ENCODE results near the gene ITPRID2.
A peak's percentile ranks its signal among the peaks of the same experiment; 100 is the strongest.

ITPRID2 gene

GRCh38 chr2:181971032-181971431, 79.5 kb downstream of the ITPRID2 start:
- DNase-seq (ENCODE audit: extremely low spot score) = no peak
- ChIA-PET CTCF (interaction anchor here (0.7 kb wide), 1 partner anchor 16 kb away, joined by 4 read pairs; no protein-coding TSS in a partner anchor), POLR2A (interaction anchor here (0.6 kb wide), 1 partner anchor 88 kb away, joined by 3 read pairs; no protein-coding TSS in a partner anchor)
- TF ChIP-seq TARDBP (IDR thresholded peaks at IDR 0.05) = no peak

GRCh38 chr2:181972431-181973170, 81.1 kb downstream of the ITPRID2 start:
- no peak for DNase-seq (ENCODE audit: extremely low spot score)

GRCh38 chr2:181973171-181973783, 81.7 kb downstream of the ITPRID2 start:
- CTCF ChIA-PET = interaction anchor here (0.9 to 1.0 kb wide), 2 partner anchors 18 to 20 kb away, joined by 3 read pairs; no protein-coding TSS in a partner anchor
- POLR2A ChIA-PET = no interaction called here
- DNase-seq (ENCODE audit: extremely low spot score) = no peak

More at GRCh38 chr2:181972431-181973170, 81.1 kb downstream of the ITPRID2 start:
- no peak for TF ChIP-seq FOXM1 (IDR thresholded peaks at IDR 0.05; ENCODE audit: borderline replicate concordance)
- TF ChIP-seq ZNF384 (IDR thresholded peaks at IDR 0.05) = no peak
- no peak for TF ChIP-seq SP1 (IDR thresholded peaks at IDR 0.05)
- no peak for TF ChIP-seq SUZ12 (IDR thresholded peaks at IDR 0.05)
- TF ChIP-seq CTBP1 (IDR thresholded peaks at IDR 0.05; ENCODE audit: borderline replicate concordance) = no peak
- POLR2A ChIA-PET = no interaction called here
- CTCF ChIA-PET = interaction anchor here (0.9 to 1.0 kb wide), 2 partner anchors 18 to 19 kb away, joined by 3 read pairs; no protein-coding TSS in a partner anchor

GRCh38 chr2:181977661-181978350, 86.3 kb downstream of the ITPRID2 start:
- DNase-seq (ENCODE audit: extremely low spot score) = no peak
- TF ChIP-seq SP1 (IDR thresholded peaks at IDR 0.05) (no peak), ZNF384 (IDR thresholded peaks at IDR 0.05) (no peak)
- POLR2A ChIA-PET = no interaction called here
- CTCF ChIA-PET = no interaction called here

More at GRCh38 chr2:181973171-181973783, 81.7 kb downstream of the ITPRID2 start:
- TF ChIP-seq L3MBTL2 (conservative IDR thresholded peaks at IDR 0.05) (no peak), PKNOX1 (IDR thresholded peaks at IDR 0.05) (peak; percentile 68)

GRCh38 chr2:181978351-181979150, 87.0 kb downstream of the ITPRID2 start:
- DNase-seq (ENCODE audit: extremely low spot score) = no peak
- ChIA-PET POLR2A (no interaction called here), CTCF (no interaction called here)
- TF ChIP-seq SUZ12 (IDR thresholded peaks at IDR 0.05) = no peak
- no peak for TF ChIP-seq PKNOX1 (IDR thresholded peaks at IDR 0.05)
- TF ChIP-seq BHLHE40 (IDR thresholded peaks at IDR 0.05; ENCODE audit: borderline replicate concordance) = no peak
- TF ChIP-seq FOXK2 (IDR thresholded peaks at IDR 0.05) = no peak
- no peak for TF ChIP-seq TARDBP (IDR thresholded peaks at IDR 0.05)

Data from HEK293T (cell line).